Transverse colon (tissue), 4 donors: ENCODE measurements around the gene MMP21.

Source experiments
- EP300 ChIP-seq: sonication (generic); formaldehyde crosslinking; IDR thresholded peaks from one replicate; pipeline ENCODE4 v1.6.1; 2017; ENCODE audit warnings: antibody characterized with exemption, low read depth
- POLR2A ChIP-seq: fragments of 450-650 bp; IDR thresholded peaks from one replicate; pipeline ENCODE4 v1.6.1; 2016; ENCODE audit warnings: antibody characterized with exemption, mild to moderate bottlenecking, moderate library complexity
- POLR2AphosphoS5 ChIP-seq, 3 donors: sonication (generic); formaldehyde crosslinking; IDR thresholded peaks; one replicate each; pipeline ENCODE4 v1.6.1; 2016; ENCODE audit warnings: antibody characterized with exemption in 3 of 3
- TF ChIP-seq, protein P1 (sequence below), 5 experiments: fragments of 200-600 bp in 3 of 5; fragments of 450-650 bp in 2 of 5; sonication (generic) in 3 of 5; IDR thresholded peaks; 1 replicate in 2 of 5; 2 replicates in 3 of 5; pipeline ENCODE4 v1.5.1; 2016 to 2017; ENCODE audit warnings: antibody characterized with exemption in 5 of 5, inconsistent platforms in 3 of 5, mild to moderate bottlenecking in 2 of 5, moderate library complexity in 1 of 5

- TF ChIP-seq POLR2A (no peak), POLR2AphosphoS5 (IDR thresholded peaks at IDR 0.05) (no peak), EP300 (no peak)
- TF ChIP-seq, protein P1, sequence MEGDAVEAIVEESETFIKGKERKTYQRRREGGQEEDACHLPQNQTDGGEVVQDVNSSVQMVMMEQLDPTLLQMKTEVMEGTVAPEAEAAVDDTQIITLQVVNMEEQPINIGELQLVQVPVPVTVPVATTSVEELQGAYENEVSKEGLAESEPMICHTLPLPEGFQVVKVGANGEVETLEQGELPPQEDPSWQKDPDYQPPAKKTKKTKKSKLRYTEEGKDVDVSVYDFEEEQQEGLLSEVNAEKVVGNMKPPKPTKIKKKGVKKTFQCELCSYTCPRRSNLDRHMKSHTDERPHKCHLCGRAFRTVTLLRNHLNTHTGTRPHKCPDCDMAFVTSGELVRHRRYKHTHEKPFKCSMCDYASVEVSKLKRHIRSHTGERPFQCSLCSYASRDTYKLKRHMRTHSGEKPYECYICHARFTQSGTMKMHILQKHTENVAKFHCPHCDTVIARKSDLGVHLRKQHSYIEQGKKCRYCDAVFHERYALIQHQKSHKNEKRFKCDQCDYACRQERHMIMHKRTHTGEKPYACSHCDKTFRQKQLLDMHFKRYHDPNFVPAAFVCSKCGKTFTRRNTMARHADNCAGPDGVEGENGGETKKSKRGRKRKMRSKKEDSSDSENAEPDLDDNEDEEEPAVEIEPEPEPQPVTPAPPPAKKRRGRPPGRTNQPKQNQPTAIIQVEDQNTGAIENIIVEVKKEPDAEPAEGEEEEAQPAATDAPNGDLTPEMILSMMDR (IDR thresholded peaks at IDR 0.05): no peak
Measured at GRCh38 chr10:125783957-125784356, 8.3 kb upstream of the MMP21 start.
